ENCODE measurements around the gene AHRR.

DNA sequence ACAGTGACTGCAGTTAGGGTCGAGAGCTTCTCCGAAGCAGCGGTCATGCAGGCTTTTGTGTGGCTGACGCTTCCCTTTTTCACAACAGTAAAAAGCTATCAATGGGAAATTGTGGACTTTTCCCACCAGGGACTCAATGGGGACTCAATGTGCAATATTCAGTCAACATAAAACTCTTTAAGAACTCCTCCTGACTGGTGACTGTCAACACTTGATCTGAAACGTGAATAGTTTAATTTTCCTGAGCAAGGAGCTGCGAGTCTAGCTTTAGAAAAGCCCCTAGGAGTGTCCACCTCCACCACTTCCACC lies 150.2 kb downstream of the AHRR start:
- TF ChIP-seq EZH2 (IDR thresholded peaks at IDR 0.05; ENCODE audit: borderline replicate concordance, low read length), result no peak
- TF ChIP-seq, protein P1, sequence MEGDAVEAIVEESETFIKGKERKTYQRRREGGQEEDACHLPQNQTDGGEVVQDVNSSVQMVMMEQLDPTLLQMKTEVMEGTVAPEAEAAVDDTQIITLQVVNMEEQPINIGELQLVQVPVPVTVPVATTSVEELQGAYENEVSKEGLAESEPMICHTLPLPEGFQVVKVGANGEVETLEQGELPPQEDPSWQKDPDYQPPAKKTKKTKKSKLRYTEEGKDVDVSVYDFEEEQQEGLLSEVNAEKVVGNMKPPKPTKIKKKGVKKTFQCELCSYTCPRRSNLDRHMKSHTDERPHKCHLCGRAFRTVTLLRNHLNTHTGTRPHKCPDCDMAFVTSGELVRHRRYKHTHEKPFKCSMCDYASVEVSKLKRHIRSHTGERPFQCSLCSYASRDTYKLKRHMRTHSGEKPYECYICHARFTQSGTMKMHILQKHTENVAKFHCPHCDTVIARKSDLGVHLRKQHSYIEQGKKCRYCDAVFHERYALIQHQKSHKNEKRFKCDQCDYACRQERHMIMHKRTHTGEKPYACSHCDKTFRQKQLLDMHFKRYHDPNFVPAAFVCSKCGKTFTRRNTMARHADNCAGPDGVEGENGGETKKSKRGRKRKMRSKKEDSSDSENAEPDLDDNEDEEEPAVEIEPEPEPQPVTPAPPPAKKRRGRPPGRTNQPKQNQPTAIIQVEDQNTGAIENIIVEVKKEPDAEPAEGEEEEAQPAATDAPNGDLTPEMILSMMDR (IDR thresholded peaks at IDR 0.05; ENCODE audit: low read length), result no peak
